WTC11 (cell line): ENCODE data around the gene PRKAR2A. TPM values are rescaled to one million over a fixed set of nuclear protein-coding genes. Genes with fewer than 3 reads are reported as not detected.
"Not testable (repeated sequence)": the region's sequence is repeated elsewhere in the genome, so short reads cannot be mapped to it uniquely, and the experiment has no call there.

ENCODE experiments used
- ATAC-seq: fragments of 200-7000 bp; cut with Tn5 transposase; 2 replicates; pipeline ENCODE4 v1.10.0; 2021; ENCODE audit warnings: mild to moderate bottlenecking, moderate library complexity
- CTCF ChIA-PET: fragments of 300-600 bp; sonication (Branson Sonifier 250); formaldehyde crosslinking; loops from one replicate; lab custom pipeline; 2021; ENCODE audit warnings: antibody characterized with exemption; lab: Charles Lee
- POLR2A ChIA-PET: fragments of 350-600 bp; sonication (Branson Sonifier 250); formaldehyde crosslinking; loops from one replicate; lab custom pipeline; 2021; ENCODE audit warnings: antibody characterized with exemption; lab: Charles Lee
- DNase-seq: peaks from one replicate; pipeline ENCODE4 v3.0.0; 2021; ENCODE audit warnings: low spot score
- H3K27ac Mint-ChIP-seq: 2 replicates; pipeline ENCODE4 v1.8.0; 2021; ENCODE audit warnings: mixed read lengths
- H3K27me3 Mint-ChIP-seq: 2 replicates; pipeline ENCODE4 v1.8.0; 2021; ENCODE audit warnings: low read depth, mild to moderate bottlenecking, moderate library complexity, mixed read lengths
- H3K36me3 Mint-ChIP-seq: 2 replicates; pipeline ENCODE4 v1.8.0; 2021; ENCODE audit warnings: mixed read lengths
- H3K4me1 Mint-ChIP-seq: 2 replicates; pipeline ENCODE4 v1.8.0; 2022; ENCODE audit warnings: mixed read lengths
- H3K4me3 Mint-ChIP-seq: 2 replicates; pipeline ENCODE4 v1.8.0; 2021; ENCODE audit warnings: mild to moderate bottlenecking, moderate library complexity, mixed read lengths
- H3K9me3 Mint-ChIP-seq: 2 replicates; pipeline ENCODE4 v1.8.0; 2021; ENCODE audit warnings: mixed read lengths
- AR ChIP-seq: fragments of 250-450 bp; sonication (Bioruptor Pico); IDR thresholded peaks from 2 replicates; pipeline ENCODE4 v1.9.0; 2021; ENCODE audit warnings: mild to moderate bottlenecking
- CTCF ChIP-seq: fragments of 200-600 bp; IDR thresholded peaks from 2 replicates; pipeline ENCODE4 v1.8.0; 2022; ENCODE audit warnings: antibody characterized with exemption
- E2F4 ChIP-seq: sonication (generic); formaldehyde crosslinking; IDR thresholded peaks from 2 replicates; pipeline ENCODE4 v1.8.1; 2022; ENCODE audit warnings: low read depth, mild to moderate bottlenecking, moderate library complexity, missing genetic modification reagents, borderline replicate concordance
- GTF2I ChIP-seq: fragments of 250-450 bp; sonication (Bioruptor Pico); conservative IDR thresholded peaks from 2 replicates; pipeline ENCODE4 v1.4.0; 2021; ENCODE audit warnings: mild to moderate bottlenecking
- JUN ChIP-seq: sonication (generic); formaldehyde crosslinking; IDR thresholded peaks from 2 replicates; pipeline ENCODE4 v1.8.0; 2023; ENCODE audit warnings: mild to moderate bottlenecking, missing genetic modification reagents
- MAX ChIP-seq: sonication (generic); formaldehyde crosslinking; IDR thresholded peaks from 2 replicates; pipeline ENCODE4 v1.8.0; 2022; ENCODE audit warnings: mild to moderate bottlenecking, missing genetic modification reagents
- MXD4 ChIP-seq: fragments of 250-450 bp; sonication (Bioruptor Pico); IDR thresholded peaks from 2 replicates; pipeline ENCODE4 v1.8.0; 2021; ENCODE audit warnings: mild to moderate bottlenecking, moderate library complexity, borderline replicate concordance
- NR1H2 ChIP-seq: sonication (generic); formaldehyde crosslinking; IDR thresholded peaks from 2 replicates; pipeline ENCODE4 v1.9.0; 2021; ENCODE audit warnings: mild to moderate bottlenecking, moderate library complexity, missing genetic modification reagents
- PREB ChIP-seq: sonication (generic); formaldehyde crosslinking; IDR thresholded peaks from 2 replicates; pipeline ENCODE4 v1.8.1; 2022; ENCODE audit warnings: mild to moderate bottlenecking, missing genetic modification reagents, moderate library complexity, borderline replicate concordance
- SMAD4 ChIP-seq: sonication (generic); formaldehyde crosslinking; IDR thresholded peaks from 2 replicates; pipeline ENCODE4 v1.8.0; 2022; ENCODE audit warnings: mild to moderate bottlenecking, missing genetic modification reagents
- TCF7 ChIP-seq: sonication (generic); formaldehyde crosslinking; IDR thresholded peaks from 2 replicates; pipeline ENCODE4 v1.8.0; 2022; ENCODE audit warnings: mild to moderate bottlenecking, low read depth, missing genetic modification reagents, moderate library complexity
- USF2 ChIP-seq: sonication (generic); formaldehyde crosslinking; IDR thresholded peaks from 2 replicates; pipeline ENCODE4 v1.8.1; 2023; ENCODE audit warnings: mild to moderate bottlenecking, missing genetic modification reagents, moderate library complexity
- ZNF232 ChIP-seq: sonication (generic); formaldehyde crosslinking; IDR thresholded peaks from 2 replicates; pipeline ENCODE4 v1.8.0; 2022; ENCODE audit warnings: mild to moderate bottlenecking, missing genetic modification reagents
- ZNF423 ChIP-seq: fragments of 250-450 bp; sonication (Bioruptor Pico); IDR thresholded peaks from 2 replicates; pipeline ENCODE4 v2.1.2; 2022; ENCODE audit warnings: mild to moderate bottlenecking, moderate library complexity
- ZNF671 ChIP-seq: fragments of 250-450 bp; sonication (Bioruptor Pico); IDR thresholded peaks from 2 replicates; pipeline ENCODE4 v1.8.0; 2021; ENCODE audit warnings: mild to moderate bottlenecking
- ZSCAN18 ChIP-seq: fragments of 250-450 bp; sonication (Bioruptor Pico); IDR thresholded peaks from 2 replicates; pipeline ENCODE4 v2.1.2; 2022; ENCODE audit warnings: mild to moderate bottlenecking, moderate library complexity
- total RNA-seq: library from RNA; stranded (reverse); gene quantifications from 3 replicates; pipeline ENCODE4 v1.2.3, GENCODE V29; 2021

PRKAR2A gene
- total RNA-seq, 1 experiment from 2014 or later: 57.2 TPM

- CTCF ChIA-PET: no interaction called here
- POLR2A ChIA-PET: no interaction called here
- no peak for DNase-seq
- Mint-ChIP-seq H3K4me3 (no peak overlapping the region), H3K9me3 (no peaks in the 10 kb centered on the region), H3K27ac (no peak overlapping the region), H3K4me1 (no peaks in the 10 kb centered on the region), H3K27me3 (no peaks in the 10 kb centered on the region), H3K36me3 (no peaks in the 10 kb centered on the region)
- TF ChIP-seq SMAD4 (CRISPR knock-in tag) (no peak), MXD4 (no peak), ZSCAN18 (no peak), JUN (CRISPR knock-in tag) (no peak), TCF7 (no peak)
- ATAC-seq: no peak
Observed at GRCh38 chr3:48795997-48796732, 51.5 kb downstream of the PRKAR2A start.

- not testable (repeated sequence) for H3K9me3 Mint-ChIP-seq
Observed at GRCh38 chr3:48793484-48793883, 54.2 kb downstream of the PRKAR2A start.

GRCh38 chr3:48789665-48790064 is 58.0 kb downstream of the PRKAR2A start:
- Mint-ChIP-seq H3K27me3 (no peaks in the 10 kb centered on the region), H3K27ac (no peak overlapping the region), H3K4me1 (no peaks in the 10 kb centered on the region), H3K4me3 (no peak overlapping the region), H3K36me3 (no peaks in the 10 kb centered on the region), H3K9me3 (no peaks in the 10 kb centered on the region)
- TF ChIP-seq MAX (CRISPR knock-in tag) (no peak), ZNF671 (CRISPR knock-in tag) (no peak), ZNF232 (CRISPR knock-in tag) (no peak), USF2 (CRISPR knock-in tag) (no peak), ZSCAN18 (no peak), ZNF423 (CRISPR knock-in tag) (no peak), NR1H2 (CRISPR knock-in tag) (no peak), CTCF (no peak), GTF2I (CRISPR knock-in tag) (no peak), AR (CRISPR knock-in tag) (no peak), PREB (CRISPR knock-in tag) (no peak), E2F4 (CRISPR knock-in tag) (no peak)
- ChIA-PET POLR2A (no interaction called here), CTCF (interaction anchor here (0.6 kb wide), 1 partner anchor 147 kb away, joined by 3 read pairs; no protein-coding TSS in a partner anchor)
- no peak for ATAC-seq
- DNase-seq: no peak

More at GRCh38 chr3:48793484-48793883, 54.2 kb downstream of the PRKAR2A start:
- H3K4me3 Mint-ChIP-seq, H3K36me3 Mint-ChIP-seq, H3K27me3 Mint-ChIP-seq, POLR2A ChIA-PET, ATAC-seq, DNase-seq, H3K4me1 Mint-ChIP-seq, H3K27ac Mint-ChIP-seq: not testable (repeated sequence)
- CTCF ChIA-PET: interaction anchor here (1.5 kb wide), 1 partner anchor 28 kb away, joined by 4 read pairs; no protein-coding TSS in a partner anchor
